ENCODE data around the gene TUBGCP5. TPM values are rescaled to one million over a fixed set of nuclear protein-coding genes. Genes with fewer than 3 reads are reported as not detected.

TUBGCP5 gene
- total RNA-seq, 2 donors from 2014 or later, result 11.4 to 18.7 TPM

GRCh38 chr15:22956978-22957260 is 82.5 kb downstream of the TUBGCP5 start:
- H3K27ac Mint-ChIP-seq, result no peak overlapping the region
- ATAC-seq (replicated peaks), result no peak
- no peaks in the 10 kb centered on the region for H3K36me3 Mint-ChIP-seq (ENCODE audit: low read depth)
- no peaks in the 10 kb centered on the region for H3K9me3 Mint-ChIP-seq
- H3K27me3 Mint-ChIP-seq, result no peaks in the 10 kb centered on the region
- no peak overlapping the region for H3K4me3 Mint-ChIP-seq
- H3K4me1 Mint-ChIP-seq, result peaks cover 5% of the 10 kb centered on the region

GRCh38 chr15:22956257-22956977 is 83.0 kb downstream of the TUBGCP5 start:
- Mint-ChIP-seq H3K27me3 (no peaks in the 10 kb centered on the region), H3K4me1 (peaks cover 5% of the 10 kb centered on the region), H3K36me3 (ENCODE audit: low read depth) (no peaks in the 10 kb centered on the region), H3K4me3 (no peak overlapping the region), H3K27ac (no peak overlapping the region), H3K9me3 (no peaks in the 10 kb centered on the region)
- ATAC-seq (replicated peaks), result no peak

DNA sequence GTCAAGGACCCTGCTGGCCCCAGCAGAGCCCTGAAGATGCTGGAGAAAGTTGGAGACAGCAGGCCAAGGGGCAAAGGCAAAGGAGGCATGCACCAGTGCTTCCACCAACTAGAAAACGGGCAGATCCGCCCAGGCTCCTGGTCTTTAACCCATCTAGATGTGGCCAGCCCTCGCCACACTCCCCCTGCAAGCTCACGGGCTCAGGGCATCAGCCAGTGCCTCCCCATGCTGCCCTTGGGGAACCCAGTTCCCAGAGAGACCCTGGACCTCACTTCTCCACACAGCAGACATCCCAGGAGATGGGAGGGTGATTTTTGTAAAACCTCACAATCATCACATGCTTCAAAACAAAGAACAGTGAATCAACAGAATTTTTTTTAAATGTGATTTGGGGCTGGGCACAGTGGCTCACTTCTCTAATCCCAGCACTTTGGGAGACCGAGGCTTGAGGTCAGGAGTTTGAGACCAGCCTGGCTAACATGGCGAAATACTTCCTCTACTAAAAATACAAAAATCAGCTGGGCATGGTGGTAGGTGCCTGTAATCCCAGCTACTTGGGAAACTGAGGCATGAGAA is 83.7 kb downstream of the TUBGCP5 start:
- no peaks in the 10 kb centered on the region for H3K27me3 Mint-ChIP-seq
- H3K9me3 Mint-ChIP-seq, result no peaks in the 10 kb centered on the region
- H3K36me3 Mint-ChIP-seq (ENCODE audit: low read depth), result no peaks in the 10 kb centered on the region
- no peak overlapping the region for H3K27ac Mint-ChIP-seq
- no peak for ATAC-seq (replicated peaks)
- no peak overlapping the region for H3K4me3 Mint-ChIP-seq
- H3K4me1 Mint-ChIP-seq, result peaks cover 5% of the 10 kb centered on the region

- H3K4me1 Mint-ChIP-seq, result peaks cover 2% of the 10 kb centered on the region
- H3K27me3 Mint-ChIP-seq, result no peaks in the 10 kb centered on the region
- no peak for ATAC-seq (replicated peaks)
- H3K27ac Mint-ChIP-seq, result no peak overlapping the region
- no peaks in the 10 kb centered on the region for H3K36me3 Mint-ChIP-seq (ENCODE audit: low read depth)
- no peak overlapping the region for H3K4me3 Mint-ChIP-seq
- H3K9me3 Mint-ChIP-seq, result no peaks in the 10 kb centered on the region
Observed at GRCh38 chr15:22954798-22955543, 84.4 kb downstream of the TUBGCP5 start.

GRCh38 chr15:22954326-22954725 is 85.0 kb downstream of the TUBGCP5 start:
- H3K27ac Mint-ChIP-seq, result no peak overlapping the region
- H3K4me1 Mint-ChIP-seq, result no peaks in the 10 kb centered on the region
- no peak for ATAC-seq (replicated peaks)
- H3K9me3 Mint-ChIP-seq, result no peaks in the 10 kb centered on the region
- no peaks in the 10 kb centered on the region for H3K27me3 Mint-ChIP-seq
- H3K4me3 Mint-ChIP-seq, result no peak overlapping the region
- H3K36me3 Mint-ChIP-seq (ENCODE audit: low read depth), result no peaks in the 10 kb centered on the region

GRCh38 chr15:22952796-22953579 is 86.4 kb downstream of the TUBGCP5 start:
- no peak overlapping the region for H3K4me3 Mint-ChIP-seq
- H3K27ac Mint-ChIP-seq, result no peak overlapping the region
- H3K9me3 Mint-ChIP-seq, result no peaks in the 10 kb centered on the region
- no peaks in the 10 kb centered on the region for H3K36me3 Mint-ChIP-seq (ENCODE audit: low read depth)
- H3K4me1 Mint-ChIP-seq, result peaks cover 10% of the 10 kb centered on the region
- H3K27me3 Mint-ChIP-seq, result no peaks in the 10 kb centered on the region
- no peak for ATAC-seq (replicated peaks)

DNA sequence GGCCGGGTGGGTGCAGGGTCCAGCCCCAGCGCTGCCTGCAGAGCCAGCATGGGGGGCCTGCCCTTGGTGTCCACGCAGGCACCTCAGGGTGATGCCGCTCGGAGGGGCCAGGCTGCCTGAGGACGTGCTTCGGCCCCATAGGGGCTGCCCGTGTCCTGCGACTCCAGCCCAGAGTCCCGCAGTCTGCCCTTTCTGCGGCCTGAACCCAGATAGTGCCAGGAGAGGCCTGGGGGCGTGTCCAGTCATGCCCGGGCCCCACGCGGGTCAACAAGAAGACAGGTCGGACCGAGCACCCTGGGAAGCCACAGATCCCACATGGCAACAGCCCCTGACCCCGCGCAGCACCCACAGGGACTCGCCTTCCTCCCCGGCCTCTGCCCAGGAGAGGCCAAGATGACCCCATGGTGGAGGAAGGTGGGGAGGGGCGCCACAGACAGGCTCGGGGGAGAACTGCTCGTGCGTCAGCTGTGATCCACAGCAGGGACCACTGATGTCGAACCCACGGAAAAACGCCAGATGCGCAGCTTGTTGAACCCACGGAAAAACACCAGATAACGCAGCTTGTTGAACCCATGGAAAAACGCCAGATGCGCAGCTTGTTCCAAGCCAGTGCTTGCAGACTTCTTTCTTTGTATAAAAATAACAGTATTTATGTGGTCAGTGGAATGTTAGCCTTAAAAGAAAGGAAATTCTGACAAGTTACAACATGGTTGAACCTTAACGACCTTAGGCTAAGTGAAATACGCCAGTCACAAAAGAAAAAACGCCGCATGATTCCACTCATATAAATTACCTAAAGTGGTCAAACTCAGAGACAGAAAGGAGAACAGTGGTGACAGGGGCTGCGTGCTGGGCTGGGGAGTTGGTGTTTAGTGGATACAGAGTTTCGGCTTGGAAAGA is 87.7 kb downstream of the TUBGCP5 start:
- peaks cover 14% of the 10 kb centered on the region for H3K4me1 Mint-ChIP-seq
- no peak overlapping the region for H3K4me3 Mint-ChIP-seq
- no peak for ATAC-seq (replicated peaks)
- no peaks in the 10 kb centered on the region for H3K27me3 Mint-ChIP-seq
- H3K9me3 Mint-ChIP-seq, result no peaks in the 10 kb centered on the region
- H3K27ac Mint-ChIP-seq, result no peak overlapping the region
- no peaks in the 10 kb centered on the region for H3K36me3 Mint-ChIP-seq (ENCODE audit: low read depth)

GRCh38 chr15:22951031-22951380 is 88.4 kb downstream of the TUBGCP5 start:
- Mint-ChIP-seq H3K4me3 (no peak overlapping the region), H3K36me3 (ENCODE audit: low read depth) (no peaks in the 10 kb centered on the region), H3K4me1 (peaks cover 17% of the 10 kb centered on the region), H3K27ac (no peak overlapping the region), H3K9me3 (no peaks in the 10 kb centered on the region), H3K27me3 (no peaks in the 10 kb centered on the region)
- ATAC-seq (replicated peaks), result no peak

GRCh38 chr15:22950256-22950990 is 88.9 kb downstream of the TUBGCP5 start:
- peaks cover 3% of the 10 kb centered on the region for H3K36me3 Mint-ChIP-seq (ENCODE audit: low read depth)
- H3K27ac Mint-ChIP-seq, result no peak overlapping the region
- peaks cover 17% of the 10 kb centered on the region for H3K4me1 Mint-ChIP-seq
- no peak for ATAC-seq (replicated peaks)
- H3K9me3 Mint-ChIP-seq, result no peaks in the 10 kb centered on the region
- no peak overlapping the region for H3K4me3 Mint-ChIP-seq
- no peaks in the 10 kb centered on the region for H3K27me3 Mint-ChIP-seq

Other genes starting within 250 kb of the TUBGCP5 start
- gene NIPA2, start 200.9 kb downstream of the TUBGCP5 start, total RNA-seq, result 10 to 100 TPM; 39.9 to 90.7 TPM
- gene CYFIP1, start 59.2 kb downstream of the TUBGCP5 start, total RNA-seq, result 10 to 100 TPM; 34.3 to 39.5 TPM
- not detected for gene GOLGA6L1, start 97.3 kb upstream of the TUBGCP5 start, total RNA-seq

Measured in activated T-helper 17 cell treated with anti-CD3 and anti-CD28 coated beads, Interleukin-2, amount 50 U/mL, for 72 hours (primary cell).